Neuron (in vitro differentiated cells): ENCODE data around the gene LRRC4C.

ENCODE experiments used
- H2AFZ ChIP-seq: one replicate; pipeline ENCODE4 v1.6.1; 2013; ENCODE audit warnings: low read depth, mild to moderate bottlenecking, inconsistent platforms, low read length, moderate library complexity
- H3K27me3 ChIP-seq: one replicate; pipeline ENCODE4 v1.6.1; 2013; ENCODE audit warnings: low read length; ENCODE audit not compliant: insufficient read depth
- H3K36me3 ChIP-seq: one replicate; pipeline ENCODE4 v1.6.1; 2013; ENCODE audit warnings: low read length; ENCODE audit not compliant: insufficient read depth
- H3K4me1 ChIP-seq: one replicate; pipeline ENCODE4 v1.6.1; 2013; ENCODE audit warnings: low read length; ENCODE audit not compliant: insufficient read depth
- H3K4me3 ChIP-seq: 2 replicates; pipeline ENCODE4 v1.5.1; 2013; ENCODE audit warnings: mild to moderate bottlenecking, low read length, moderate library complexity
- H3K9me3 ChIP-seq: one replicate; pipeline ENCODE4 v1.6.1; 2013; ENCODE audit warnings: low read length

The LRRC4C gene

GRCh38 chr11:41346042-41346441, 113.4 kb downstream of the LRRC4C start:
- no peaks in the 10 kb centered on the region for H3K9me3 ChIP-seq

GRCh38 chr11:41334007-41334933, 125.2 kb downstream of the LRRC4C start:
- Histone ChIP-seq H3K4me3 (no peak overlapping the region), H2AFZ (no peak overlapping the region), H3K36me3 (no peaks in the 10 kb centered on the region), H3K9me3 (peaks cover 2% of the 10 kb centered on the region), H3K4me1 (no peaks in the 10 kb centered on the region), H3K27me3 (no peaks in the 10 kb centered on the region)

More at GRCh38 chr11:41346042-41346441, 113.4 kb downstream of the LRRC4C start:
- Histone ChIP-seq H3K4me3 (no peak overlapping the region), H3K27me3 (no peaks in the 10 kb centered on the region), H3K4me1 (no peaks in the 10 kb centered on the region), H2AFZ (no peak overlapping the region), H3K36me3 (no peaks in the 10 kb centered on the region)

- Histone ChIP-seq H3K9me3 (peaks cover 2% of the 10 kb centered on the region), H3K4me1 (no peaks in the 10 kb centered on the region), H3K36me3 (no peaks in the 10 kb centered on the region), H3K4me3 (no peak overlapping the region), H3K27me3 (no peaks in the 10 kb centered on the region), H2AFZ (no peak overlapping the region)
Observed at GRCh38 chr11:41333357-41333756, 126.1 kb downstream of the LRRC4C start.

DNA sequence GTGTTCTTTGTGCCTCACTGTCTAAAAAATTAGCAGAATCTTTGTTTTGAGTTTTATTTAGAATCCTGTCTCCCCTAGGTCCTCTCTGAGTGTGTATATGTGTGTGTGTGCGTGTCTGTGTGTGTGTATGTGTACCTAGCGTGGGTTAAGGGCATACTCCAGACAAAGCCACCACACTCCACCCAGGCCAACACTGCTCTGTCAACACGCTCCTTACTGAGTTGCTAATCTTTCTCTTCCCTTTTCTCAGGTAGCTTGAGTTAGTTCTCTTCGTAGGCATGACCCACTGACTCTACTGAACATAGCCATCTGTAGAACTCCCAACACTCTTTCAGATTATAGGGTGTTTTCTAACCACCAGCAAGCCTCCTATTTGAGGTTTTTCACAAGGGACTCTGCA, 131.1 kb downstream of the LRRC4C start:
- H3K9me3 ChIP-seq, result no peaks in the 10 kb centered on the region
- H2AFZ ChIP-seq, result no peak overlapping the region
- H3K36me3 ChIP-seq, result no peaks in the 10 kb centered on the region

GRCh38 chr11:41323446-41323845, 136.0 kb downstream of the LRRC4C start:
- no peak overlapping the region for H2AFZ ChIP-seq
- no peaks in the 10 kb centered on the region for H3K36me3 ChIP-seq
- H3K4me3 ChIP-seq, result no peak overlapping the region
- H3K27me3 ChIP-seq, result no peaks in the 10 kb centered on the region
- H3K4me1 ChIP-seq, result peaks cover 17% of the 10 kb centered on the region
- no peaks in the 10 kb centered on the region for H3K9me3 ChIP-seq

More for the DNA sequence above, 131.1 kb downstream of the LRRC4C start:
- Histone ChIP-seq H3K4me1 (no peaks in the 10 kb centered on the region), H3K4me3 (no peak overlapping the region), H3K27me3 (no peaks in the 10 kb centered on the region)

- H2AFZ ChIP-seq, result peak overlapping the region; percentile 2
Observed at GRCh38 chr11:41320653-41321052, 138.8 kb downstream of the LRRC4C start.

DNA sequence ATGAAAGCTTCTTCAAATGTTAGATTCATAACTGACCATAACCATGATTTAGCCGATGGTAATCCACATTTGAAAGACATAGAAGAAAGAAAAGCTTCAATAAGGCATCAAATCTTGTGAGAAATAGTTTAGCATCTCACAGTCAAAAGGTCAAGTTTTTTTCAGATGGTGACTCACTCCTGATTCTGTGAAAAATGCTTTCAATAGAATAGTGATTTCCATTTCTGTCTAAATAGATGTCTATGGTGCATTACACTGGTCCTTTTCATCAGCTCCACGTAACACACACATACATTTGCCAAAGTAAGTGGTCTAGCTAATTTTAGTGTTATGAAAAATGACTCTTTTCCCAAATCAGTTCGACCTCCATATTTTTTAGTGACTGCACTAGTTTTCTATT, 139.2 kb downstream of the LRRC4C start:
- H3K4me3 ChIP-seq, result no peak overlapping the region
- peak overlapping the region; percentile 2 for H2AFZ ChIP-seq
- no peaks in the 10 kb centered on the region for H3K9me3 ChIP-seq
- no peaks in the 10 kb centered on the region for H3K27me3 ChIP-seq
- peaks cover 21% of the 10 kb centered on the region for H3K4me1 ChIP-seq
- H3K36me3 ChIP-seq, result no peaks in the 10 kb centered on the region

More at GRCh38 chr11:41320653-41321052, 138.8 kb downstream of the LRRC4C start:
- Histone ChIP-seq H3K4me1 (peaks cover 21% of the 10 kb centered on the region), H3K4me3 (no peak overlapping the region), H3K36me3 (no peaks in the 10 kb centered on the region), H3K9me3 (no peaks in the 10 kb centered on the region), H3K27me3 (no peaks in the 10 kb centered on the region)

- Histone ChIP-seq H3K4me1 (peaks cover 21% of the 10 kb centered on the region), H3K27me3 (no peaks in the 10 kb centered on the region), H3K9me3 (no peaks in the 10 kb centered on the region), H2AFZ (no peak overlapping the region), H3K36me3 (no peaks in the 10 kb centered on the region), H3K4me3 (no peak overlapping the region)
Observed at GRCh38 chr11:41319434-41319833, 140.0 kb downstream of the LRRC4C start.

- H3K36me3 ChIP-seq, result no peaks in the 10 kb centered on the region
- peak overlapping the region; percentile 78 for H2AFZ ChIP-seq
Observed at GRCh38 chr11:41316751-41317150, 142.7 kb downstream of the LRRC4C start.

DNA sequence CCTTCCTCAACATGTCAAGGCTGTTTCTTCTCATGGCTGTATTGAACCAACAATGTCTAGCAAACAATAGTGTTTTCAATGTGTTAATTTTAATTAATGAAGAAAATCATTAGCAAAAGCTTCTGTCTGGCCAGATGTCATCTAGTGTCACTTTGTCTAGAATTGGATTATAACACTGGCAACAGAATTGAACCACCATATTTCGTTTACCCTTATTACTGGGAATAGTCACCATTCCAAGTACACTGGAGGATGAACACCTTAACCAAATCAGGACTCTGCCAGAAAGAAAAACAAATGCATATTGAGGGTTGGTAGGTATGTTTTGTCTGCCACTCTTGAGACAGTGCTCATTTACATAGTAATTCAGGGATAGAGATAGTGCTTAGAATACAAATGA, 146.2 kb downstream of the LRRC4C start:
- Histone ChIP-seq H3K4me3 (no peak overlapping the region), H2AFZ (no peak overlapping the region), H3K4me1 (peaks cover 23% of the 10 kb centered on the region), H3K36me3 (no peaks in the 10 kb centered on the region), H3K9me3 (no peaks in the 10 kb centered on the region), H3K27me3 (no peaks in the 10 kb centered on the region)

More at GRCh38 chr11:41316751-41317150, 142.7 kb downstream of the LRRC4C start:
- Histone ChIP-seq H3K9me3 (no peaks in the 10 kb centered on the region), H3K4me3 (no peak overlapping the region), H3K4me1 (peaks cover 21% of the 10 kb centered on the region), H3K27me3 (no peaks in the 10 kb centered on the region)

DNA sequence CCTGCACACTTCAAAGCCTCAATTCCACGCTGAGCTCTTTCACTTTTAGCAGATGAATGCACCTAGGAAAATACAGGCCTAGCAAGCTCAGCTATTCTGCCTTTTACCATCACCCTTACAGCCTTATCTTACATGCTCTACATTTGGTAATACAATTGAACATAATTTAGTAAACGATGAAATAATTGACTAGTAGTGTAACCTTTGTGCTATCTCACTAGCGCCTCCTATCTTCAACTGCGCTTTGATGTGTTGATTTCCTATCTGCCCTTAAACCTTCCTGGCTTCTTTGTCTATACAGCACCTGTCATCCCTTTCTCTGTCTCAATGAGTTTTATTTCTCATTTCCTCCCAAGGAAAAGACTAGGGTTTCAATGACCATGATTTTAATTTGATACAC, 149.7 kb downstream of the LRRC4C start:
- Histone ChIP-seq H2AFZ (no peak overlapping the region), H3K27me3 (no peaks in the 10 kb centered on the region), H3K4me1 (peaks cover 40% of the 10 kb centered on the region), H3K36me3 (no peaks in the 10 kb centered on the region), H3K4me3 (no peak overlapping the region), H3K9me3 (no peaks in the 10 kb centered on the region)

- Histone ChIP-seq H3K4me3 (no peak overlapping the region), H2AFZ (no peak overlapping the region), H3K36me3 (no peaks in the 10 kb centered on the region), H3K4me1 (peaks cover 40% of the 10 kb centered on the region), H3K27me3 (no peaks in the 10 kb centered on the region), H3K9me3 (no peaks in the 10 kb centered on the region)
Observed at GRCh38 chr11:41309111-41309522, 150.3 kb downstream of the LRRC4C start.

- Histone ChIP-seq H3K4me3 (no peak overlapping the region), H3K36me3 (no peaks in the 10 kb centered on the region), H3K9me3 (no peaks in the 10 kb centered on the region), H3K4me1 (peaks cover 40% of the 10 kb centered on the region), H2AFZ (no peak overlapping the region), H3K27me3 (no peaks in the 10 kb centered on the region)
Observed at GRCh38 chr11:41308286-41308685, 151.2 kb downstream of the LRRC4C start.
